H9 (cell line): Measurements from ENCODE around the gene SLC47A1. TPM values are rescaled to one million over a fixed set of nuclear protein-coding genes. Genes with fewer than 3 reads are reported as not detected.

Experiments
- DNase-seq: peaks from one replicate; pipeline ENCODE4 v3.0.0-alpha.2; 2017
- H2AFZ ChIP-seq: one replicate; pipeline ENCODE4 v1.6.1; 2013; ENCODE audit warnings: mild to moderate bottlenecking, low read length, control low read depth, moderate library complexity
- H2AK5ac ChIP-seq: 2 replicates; pipeline ENCODE4 v1.6.1; 2013; ENCODE audit warnings: low read length, control low read depth, mixed read lengths; ENCODE audit not compliant: insufficient read length
- H2BK120ac ChIP-seq: one replicate; pipeline ENCODE4 v1.6.1; 2013; ENCODE audit warnings: low read depth, mild to moderate bottlenecking, low read length, control low read depth, inconsistent platforms; ENCODE audit not compliant: poor library complexity, severe bottlenecking
- H2BK12ac ChIP-seq: 2 replicates; pipeline ENCODE4 v1.6.1; 2013; ENCODE audit warnings: low read length, control low read depth, mixed read lengths, low read depth; ENCODE audit not compliant: insufficient read length
- H2BK15ac ChIP-seq: 2 replicates; pipeline ENCODE4 v1.6.1; 2013; ENCODE audit warnings: low read depth, low read length, control low read depth
- H2BK20ac ChIP-seq: one replicate; pipeline ENCODE4 v1.6.1; 2013; ENCODE audit warnings: low read depth, mild to moderate bottlenecking, low read length, control low read depth, inconsistent platforms; ENCODE audit not compliant: poor library complexity, severe bottlenecking
- H2BK5ac ChIP-seq: 2 replicates; pipeline ENCODE4 v1.6.1; 2013; ENCODE audit warnings: low read length, control low read depth, mixed read lengths; ENCODE audit not compliant: insufficient read length
- H3K14ac ChIP-seq: 2 replicates; pipeline ENCODE4 v1.6.1; 2013; ENCODE audit warnings: low read length, control low read depth; ENCODE audit not compliant: insufficient read depth
- H3K18ac ChIP-seq: 2 replicates; pipeline ENCODE4 v1.6.1; 2013; ENCODE audit warnings: low read depth, mild to moderate bottlenecking, mixed read lengths, low read length, control low read depth; ENCODE audit not compliant: insufficient read length
- H3K23ac ChIP-seq: 2 replicates; pipeline ENCODE4 v1.6.1; 2013; ENCODE audit warnings: low read length, control low read depth, mixed read lengths, low read depth; ENCODE audit not compliant: insufficient read length
- H3K23me2 ChIP-seq: 2 replicates; pipeline ENCODE4 v1.6.1; 2013; ENCODE audit warnings: low read depth, mild to moderate bottlenecking, mixed read lengths, low read length, control low read depth; ENCODE audit not compliant: insufficient read length, poor library complexity, severe bottlenecking
- H3K27ac ChIP-seq: 2 replicates; pipeline ENCODE4 v1.5.1; 2013; ENCODE audit warnings: low read length, control low read depth, mixed read lengths, low read depth; ENCODE audit not compliant: insufficient read length
- H3K27me3 ChIP-seq: 2 replicates; pipeline ENCODE4 v1.6.1; 2013; ENCODE audit warnings: low read length, control low read depth, inconsistent platforms; ENCODE audit not compliant: insufficient read depth
- H3K4ac ChIP-seq: 2 replicates; pipeline ENCODE4 v1.6.1; 2013; ENCODE audit warnings: low read depth, mild to moderate bottlenecking, control low read depth, inconsistent platforms, low read length, moderate library complexity
- H3K4me1 ChIP-seq: 2 replicates; pipeline ENCODE4 v1.6.1; 2013; ENCODE audit warnings: low read length, control low read depth, inconsistent platforms; ENCODE audit not compliant: insufficient read depth
- H3K4me2 ChIP-seq: 2 replicates; pipeline ENCODE4 v1.6.1; 2013; ENCODE audit warnings: low read length, control low read depth, mixed read lengths; ENCODE audit not compliant: insufficient read length, insufficient read depth
- H3K56ac ChIP-seq: 2 replicates; pipeline ENCODE4 v1.6.1; 2013; ENCODE audit warnings: low read depth, mild to moderate bottlenecking, mixed read lengths, low read length, control low read depth; ENCODE audit not compliant: insufficient read length
- H3K79me1 ChIP-seq: 2 replicates; pipeline ENCODE4 v1.6.1; 2013; ENCODE audit warnings: low read depth, mild to moderate bottlenecking, moderate library complexity, low read length, control low read depth, inconsistent platforms; ENCODE audit not compliant: insufficient read depth, poor library complexity, severe bottlenecking
- H3K79me2 ChIP-seq: 2 replicates; pipeline ENCODE4 v1.6.1; 2013; ENCODE audit warnings: low read length, control low read depth, inconsistent platforms; ENCODE audit not compliant: insufficient read depth
- H3K9ac ChIP-seq: 2 replicates; pipeline ENCODE4 v1.6.1; 2013; ENCODE audit warnings: low read length, control low read depth, mixed read lengths; ENCODE audit not compliant: insufficient read length; ENCODE audit errors: extremely low read depth
- H3K9me3 ChIP-seq: one replicate; pipeline ENCODE4 v1.6.1; 2013; ENCODE audit warnings: low read depth, low read length, inconsistent platforms; ENCODE audit not compliant: control insufficient read depth
- H3T11ph ChIP-seq: one replicate; pipeline ENCODE4 v1.6.1; 2013; ENCODE audit warnings: mild to moderate bottlenecking, low read length, control low read depth, inconsistent platforms
- H4K20me1 ChIP-seq: one replicate; pipeline ENCODE4 v1.6.1; 2013; ENCODE audit not compliant: control insufficient read depth, insufficient read length, insufficient read depth
- H4K5ac ChIP-seq: 2 replicates; pipeline ENCODE4 v1.6.1; 2013; ENCODE audit warnings: low read depth, mild to moderate bottlenecking, mixed read lengths, low read length, control low read depth; ENCODE audit not compliant: insufficient read length
- H4K8ac ChIP-seq: replicated peaks from 2 replicates; pipeline ENCODE4 v1.6.1; 2013; ENCODE audit warnings: low read length, control low read depth, mixed read lengths, low read depth; ENCODE audit not compliant: insufficient read length
- H4K91ac ChIP-seq: 2 replicates; pipeline ENCODE4 v1.6.1; 2013; ENCODE audit warnings: low read depth, mild to moderate bottlenecking, moderate library complexity, mixed read lengths, low read length, control low read depth; ENCODE audit not compliant: insufficient read length
- H3K27ac Mint-ChIP-seq, 3 experiments: 2 replicates in 2 of 3; 3 replicates in 1 of 3; pipeline ENCODE4 v1.8.0; 2020 to 2021; ENCODE audit warnings: mixed read lengths in 3 of 3, mild to moderate bottlenecking in 1 of 3, moderate library complexity in 1 of 3
- H3K27me3 Mint-ChIP-seq: 2 replicates; pipeline ENCODE4 v1.8.0; 2021; ENCODE audit warnings: low read depth, mild to moderate bottlenecking, moderate library complexity, mixed read lengths
- H3K36me3 Mint-ChIP-seq, 3 experiments: 2 replicates in 2 of 3; 3 replicates in 1 of 3; pipeline ENCODE4 v1.8.0; 2020 to 2021; ENCODE audit warnings: low read depth in 3 of 3, mixed read lengths in 3 of 3; ENCODE audit not compliant: insufficient read depth in 1 of 3
- H3K4me1 Mint-ChIP-seq, 2 experiments: 2 replicates each; pipeline ENCODE4 v1.8.0; 2020; ENCODE audit warnings: mixed read lengths in 2 of 2
- H3K4me3 Mint-ChIP-seq, 2 experiments: 2 replicates in 1 of 2; 3 replicates in 1 of 2; pipeline ENCODE4 v1.8.0; 2020 to 2021; ENCODE audit warnings: mild to moderate bottlenecking in 2 of 2, mixed read lengths in 2 of 2, moderate library complexity in 1 of 2
- H3K9me3 Mint-ChIP-seq, 2 experiments: 2 replicates in 1 of 2; 3 replicates in 1 of 2; pipeline ENCODE4 v1.8.0; 2020; ENCODE audit warnings: mild to moderate bottlenecking in 2 of 2, mixed read lengths in 2 of 2, moderate library complexity in 1 of 2
- WGBS: extraction: QIAGEN DNeasy Blood & Tissue Kit; methylation state at CpG from one replicate; pipeline ENCODE4 v1.1.7; 2013; ENCODE audit warnings: missing lambda C conversion rate, low lambda C conversion rate, mixed read lengths; ENCODE audit not compliant: insufficient read length; ENCODE audit errors: extremely low coverage; 5-methylcytosine and 5-hydroxymethylcytosine counted together
- total RNA-seq: library from RNA; stranded (reverse); gene quantifications from 2 replicates; pipeline ENCODE4 v1.2.1, GENCODE V29; 2021
- TF ChIP-seq, protein P1 (sequence below): fragments of 200-600 bp; sonication (generic); conservative IDR thresholded peaks from 3 replicates; pipeline ENCODE4 v1.8.0; 2021; ENCODE audit warnings: antibody characterized with exemption, mild to moderate bottlenecking

SLC47A1 gene
- total RNA-seq, 1 experiment from 2014 or later = 4.0 TPM

- no peak overlapping the region for H4K8ac ChIP-seq
- no peaks in the 10 kb centered on the region for H3K27me3 ChIP-seq
- no peak overlapping the region for H3K56ac ChIP-seq
- H3K9me3 ChIP-seq = no peaks in the 10 kb centered on the region
- H3K18ac ChIP-seq = no peak overlapping the region
- no peak for DNase-seq
- Mint-ChIP-seq H3K27me3 (no peaks in the 10 kb centered on the region), H3K9me3 (no peaks in the 10 kb centered on the region), H3K4me3 (no peak overlapping the region), H3K4me1 (peaks cover 0 to 4% of the 10 kb centered on the region in 2 experiments; a peak in 1 of 4 replicates), H3K27ac (no peak overlapping the region), H3K36me3 (no peaks in the 10 kb centered on the region)
- no peak overlapping the region for H3K14ac ChIP-seq
- H3K79me2 ChIP-seq = no peaks in the 10 kb centered on the region
- no peak overlapping the region for H2AK5ac ChIP-seq
- no peak overlapping the region for H2BK15ac ChIP-seq
- H4K91ac ChIP-seq = no peak overlapping the region
- no peak overlapping the region for H2BK120ac ChIP-seq
- H3K79me1 ChIP-seq = no peaks in the 10 kb centered on the region
- no peak overlapping the region for H2BK20ac ChIP-seq
- no peak overlapping the region for H2BK12ac ChIP-seq
- no peak overlapping the region for H3K9ac ChIP-seq
- H2AFZ ChIP-seq = no peak overlapping the region
- H3K27ac ChIP-seq = no peak overlapping the region
- no peak overlapping the region for H2BK5ac ChIP-seq
- TF ChIP-seq, protein P1, sequence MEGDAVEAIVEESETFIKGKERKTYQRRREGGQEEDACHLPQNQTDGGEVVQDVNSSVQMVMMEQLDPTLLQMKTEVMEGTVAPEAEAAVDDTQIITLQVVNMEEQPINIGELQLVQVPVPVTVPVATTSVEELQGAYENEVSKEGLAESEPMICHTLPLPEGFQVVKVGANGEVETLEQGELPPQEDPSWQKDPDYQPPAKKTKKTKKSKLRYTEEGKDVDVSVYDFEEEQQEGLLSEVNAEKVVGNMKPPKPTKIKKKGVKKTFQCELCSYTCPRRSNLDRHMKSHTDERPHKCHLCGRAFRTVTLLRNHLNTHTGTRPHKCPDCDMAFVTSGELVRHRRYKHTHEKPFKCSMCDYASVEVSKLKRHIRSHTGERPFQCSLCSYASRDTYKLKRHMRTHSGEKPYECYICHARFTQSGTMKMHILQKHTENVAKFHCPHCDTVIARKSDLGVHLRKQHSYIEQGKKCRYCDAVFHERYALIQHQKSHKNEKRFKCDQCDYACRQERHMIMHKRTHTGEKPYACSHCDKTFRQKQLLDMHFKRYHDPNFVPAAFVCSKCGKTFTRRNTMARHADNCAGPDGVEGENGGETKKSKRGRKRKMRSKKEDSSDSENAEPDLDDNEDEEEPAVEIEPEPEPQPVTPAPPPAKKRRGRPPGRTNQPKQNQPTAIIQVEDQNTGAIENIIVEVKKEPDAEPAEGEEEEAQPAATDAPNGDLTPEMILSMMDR = no peak
- no peaks in the 10 kb centered on the region for H3K23me2 ChIP-seq
- H3K23ac ChIP-seq = no peak overlapping the region
- no peaks in the 10 kb centered on the region for H4K20me1 ChIP-seq
- WGBS = no CpG with 5 or more reads among the region's 15 CpGs
- no peaks in the 10 kb centered on the region for H3K4me1 ChIP-seq
- H4K5ac ChIP-seq = no peak overlapping the region
- no peak overlapping the region for H3K4me2 ChIP-seq
- H3T11ph ChIP-seq = no peak overlapping the region
- no peak overlapping the region for H3K4ac ChIP-seq
These were observed 32.3 kb downstream of the SLC47A1 start for GRCh38 chr17:19565817-19566575.
